Measurements from ENCODE around the gene TARBP2. TPM values are rescaled to one million over a fixed set of nuclear protein-coding genes. Genes with fewer than 3 reads are reported as not detected.

Gene TARBP2, protein sequence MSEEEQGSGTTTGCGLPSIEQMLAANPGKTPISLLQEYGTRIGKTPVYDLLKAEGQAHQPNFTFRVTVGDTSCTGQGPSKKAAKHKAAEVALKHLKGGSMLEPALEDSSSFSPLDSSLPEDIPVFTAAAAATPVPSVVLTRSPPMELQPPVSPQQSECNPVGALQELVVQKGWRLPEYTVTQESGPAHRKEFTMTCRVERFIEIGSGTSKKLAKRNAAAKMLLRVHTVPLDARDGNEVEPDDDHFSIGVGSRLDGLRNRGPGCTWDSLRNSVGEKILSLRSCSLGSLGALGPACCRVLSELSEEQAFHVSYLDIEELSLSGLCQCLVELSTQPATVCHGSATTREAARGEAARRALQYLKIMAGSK
- 10 to 100 TPM; 33.8 to 56.7 TPM for total RNA-seq

DNA sequence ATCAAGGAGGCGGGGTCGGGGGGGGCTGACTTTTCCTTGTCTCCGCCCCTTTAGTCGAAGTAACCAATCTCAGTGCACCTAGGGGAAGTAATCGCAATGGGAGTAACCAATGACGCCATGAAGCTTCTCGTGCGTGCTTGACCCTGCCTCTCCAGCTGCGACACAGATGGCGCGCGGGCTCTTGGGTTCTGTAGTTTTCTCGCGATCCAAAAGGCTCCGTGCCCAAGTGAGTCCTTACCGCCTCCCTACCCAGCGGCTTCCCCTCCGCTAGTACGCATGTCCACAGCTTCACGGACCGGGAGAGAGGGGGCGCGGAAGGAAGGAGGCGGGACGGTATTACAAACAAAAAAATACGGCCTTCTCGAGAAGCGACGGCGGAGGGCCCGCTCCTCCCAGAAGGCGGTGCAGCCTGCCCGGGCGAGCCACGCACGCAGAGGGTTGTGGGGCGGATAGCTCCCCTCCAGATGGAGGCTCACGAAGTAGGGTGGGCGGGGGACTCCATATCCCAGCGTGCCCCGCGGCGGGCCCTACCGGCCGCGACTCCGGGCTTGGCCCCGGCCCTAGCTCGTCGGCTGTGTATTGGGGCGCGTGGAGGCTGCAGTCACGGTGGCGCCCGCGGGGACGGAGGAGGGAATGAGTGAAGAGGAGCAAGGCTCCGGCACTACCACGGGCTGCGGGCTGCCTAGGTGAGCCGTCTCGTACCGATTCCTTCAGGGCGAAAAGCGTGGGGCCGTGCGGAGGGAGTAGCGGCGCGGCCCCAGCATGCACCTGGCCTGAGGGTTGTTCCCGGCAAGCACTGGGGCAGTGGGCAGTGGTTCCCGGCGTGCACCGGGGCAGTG is at the start of gene TARBP2:
TARBP2 (plus strand) TSS at position 508 of the 839 bp plus-strand sequence; CDS start at position 634, 126 bp downstream.
- DNase-seq (ENCODE audit: low spot score) (peak; percentile 97), ATAC-seq (peak; percentile 88 to 91)
- Mint-ChIP-seq H3K27me3 (no peaks in the 10 kb centered on the region), H3K27ac (peak within 1 kb of the TSS; percentile 93 to 96), H3K9me3 (no peaks in the 10 kb centered on the region), H3K36me3 (no peaks in the 10 kb centered on the region), H3K4me1 (ENCODE audit: low read depth in 2 of 2) (peaks cover 26 to 33% of the 10 kb centered on the region in 2 donors), H3K4me3 (peak within 1 kb of the TSS; percentile 98)

DNA sequence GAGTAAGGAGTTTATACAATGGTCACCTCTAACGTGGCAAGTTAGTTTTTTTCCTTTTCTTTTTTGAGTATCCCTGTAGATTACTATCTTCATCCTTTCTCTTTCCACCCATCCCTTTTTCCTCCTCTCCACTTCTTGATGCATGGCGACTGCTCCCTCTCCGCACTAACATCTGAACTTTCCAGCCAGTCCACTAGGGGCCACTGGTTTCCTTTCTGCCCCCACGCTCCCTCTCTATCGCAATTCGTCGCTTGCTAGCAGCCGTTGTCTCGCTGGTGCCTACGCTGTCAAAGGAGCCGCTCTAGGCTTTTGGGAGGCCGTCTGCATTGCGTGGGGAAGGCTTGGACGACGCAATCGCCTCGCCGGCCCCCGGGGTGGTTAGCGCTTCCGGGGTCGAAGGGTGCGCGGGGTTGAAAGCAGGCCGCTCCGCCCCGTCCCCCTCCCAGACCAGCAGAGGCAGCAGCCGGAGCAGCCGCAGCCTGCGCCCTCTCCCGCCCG is 49.4 kb upstream of the TARBP2 start, which contains the start of gene PCBP2:
PCBP2 (plus strand) TSS at position 442 of the 498 bp plus-strand sequence. CDS start 2,699 bp downstream, outside the sequence.
- ATAC-seq: peak; percentile 97 to 98
- H3K4me3 Mint-ChIP-seq: peak within 1 kb of the TSS; percentile 77
- peaks cover 35 to 36% of the 10 kb centered on the region in 2 donors for H3K4me1 Mint-ChIP-seq (ENCODE audit: low read depth in 2 of 2)
- peak; percentile 99 for DNase-seq (ENCODE audit: low spot score)
- no peaks in the 10 kb centered on the region for H3K9me3 Mint-ChIP-seq
- H3K27ac Mint-ChIP-seq: peak within 1 kb of the TSS; percentile 69 to 83
- H3K27me3 Mint-ChIP-seq: no peaks in the 10 kb centered on the region
- H3K36me3 Mint-ChIP-seq: peaks cover 32% of the 10 kb centered on the region

DNA sequence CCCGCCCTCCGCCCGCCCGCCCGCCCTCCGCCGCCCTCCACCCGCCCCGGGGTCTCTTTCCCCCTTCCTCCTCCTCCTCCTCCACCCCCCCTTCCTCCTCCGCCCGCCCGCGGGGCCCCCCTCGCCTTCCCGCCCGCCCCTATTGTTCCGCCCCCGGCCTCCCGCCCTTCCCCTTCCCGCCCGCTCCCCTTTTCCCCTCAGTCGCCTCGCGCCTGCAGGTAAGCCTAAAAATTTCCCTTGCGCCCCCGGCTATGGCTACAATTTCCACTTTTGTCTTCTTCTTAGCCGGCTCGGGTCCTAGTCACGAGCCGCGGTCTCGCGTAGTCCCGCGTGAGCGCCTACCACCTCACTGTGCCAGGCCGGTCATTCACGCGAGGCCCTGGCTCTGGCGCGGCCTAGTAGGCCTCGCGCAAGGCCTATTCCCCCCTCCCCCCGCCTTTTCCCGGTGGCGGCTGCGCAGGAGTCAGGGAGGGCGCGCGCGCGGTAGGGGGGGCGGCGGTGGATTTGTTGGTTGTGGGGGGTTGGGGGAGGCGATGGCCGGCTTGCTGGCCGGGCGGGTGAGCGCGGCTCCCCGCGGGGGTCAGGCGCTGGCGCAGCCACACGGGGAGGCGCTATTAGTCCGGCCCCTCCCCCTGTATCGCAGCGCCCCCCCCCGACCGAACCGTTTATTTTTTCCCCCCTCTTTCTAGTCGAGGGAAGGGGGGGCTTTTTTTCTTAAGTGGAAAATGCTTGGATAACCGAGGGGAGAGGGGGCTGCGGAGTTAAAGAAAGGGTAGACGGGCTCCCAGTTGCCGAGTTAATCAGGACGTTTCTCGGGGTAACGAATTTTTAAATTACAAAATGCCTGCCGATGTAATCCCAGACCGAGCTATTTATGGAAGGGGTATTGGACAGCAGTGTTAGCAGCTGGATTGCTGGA is 48.7 kb upstream of the TARBP2 start:
- Mint-ChIP-seq H3K27ac (peak overlapping the region; percentile 69 to 83), H3K9me3 (no peaks in the 10 kb centered on the region), H3K36me3 (peaks cover 33% of the 10 kb centered on the region), H3K4me1 (ENCODE audit: low read depth in 2 of 2) (peaks cover 36% of the 10 kb centered on the region in 2 donors), H3K27me3 (no peaks in the 10 kb centered on the region), H3K4me3 (peak overlapping the region; percentile 77)
- ATAC-seq (peak; percentile 70), DNase-seq (ENCODE audit: low spot score) (peak; percentile 80)

DNA sequence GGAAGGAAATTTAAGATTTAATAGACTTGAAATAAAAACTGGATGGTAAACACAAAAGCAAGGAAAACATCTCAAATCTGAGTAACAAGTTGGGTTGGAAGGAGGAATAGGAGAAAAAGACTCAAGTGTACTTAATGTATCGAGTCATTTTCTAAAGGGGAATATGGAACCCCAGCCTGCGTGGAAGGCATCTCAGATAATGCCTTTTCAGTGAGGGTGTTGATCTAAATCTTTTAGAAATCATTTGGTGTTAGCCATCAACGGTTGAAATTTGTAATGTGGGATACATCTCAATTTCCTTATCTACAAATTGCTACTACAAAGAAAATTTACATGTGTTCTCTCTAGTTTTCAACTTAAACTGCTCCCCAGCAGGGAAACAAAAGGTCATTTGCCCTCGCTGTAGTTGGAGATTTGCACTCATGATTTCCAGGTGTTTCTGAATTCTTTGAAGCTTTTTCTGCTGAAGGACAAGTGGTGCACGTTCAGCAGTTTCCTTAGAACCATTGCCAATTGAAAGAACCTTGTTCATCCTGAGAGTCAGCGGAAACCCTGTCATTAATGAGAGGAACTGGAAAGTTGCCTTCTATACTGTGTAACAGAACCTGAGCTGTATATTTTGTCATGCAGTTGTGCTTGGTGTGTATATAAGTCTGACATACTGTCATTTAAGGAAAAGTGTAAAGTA is 47.0 kb upstream of the TARBP2 start:
- H3K36me3 Mint-ChIP-seq: peaks cover 36% of the 10 kb centered on the region
- no peaks in the 10 kb centered on the region for H3K27me3 Mint-ChIP-seq
- no peaks in the 10 kb centered on the region for H3K9me3 Mint-ChIP-seq

DNA sequence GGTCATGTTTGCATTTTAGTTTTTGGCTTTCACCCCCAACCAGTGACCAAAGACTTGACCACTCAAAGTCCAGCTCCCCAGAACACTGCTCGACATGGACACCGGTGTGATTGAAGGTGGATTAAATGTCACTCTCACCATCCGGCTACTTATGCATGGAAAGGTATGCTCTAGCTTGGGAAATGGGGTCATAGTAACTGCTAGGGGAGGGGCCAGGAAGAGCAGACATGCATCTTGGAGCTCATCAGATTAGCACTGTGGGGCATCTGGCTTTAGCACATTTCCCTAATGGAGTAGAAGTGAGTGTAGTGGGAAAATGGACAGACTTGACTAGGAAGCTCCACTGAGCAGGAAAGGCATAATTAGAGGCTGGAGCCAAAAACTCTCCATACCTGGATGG is 46.4 kb upstream of the TARBP2 start:
- peak overlapping the region; percentile 77 for H3K4me3 Mint-ChIP-seq
- peaks cover 39% of the 10 kb centered on the region for H3K36me3 Mint-ChIP-seq
- no peak for ATAC-seq
- H3K9me3 Mint-ChIP-seq: no peaks in the 10 kb centered on the region
- H3K27me3 Mint-ChIP-seq: no peaks in the 10 kb centered on the region
- DNase-seq (ENCODE audit: low spot score): no peak
- peak overlapping the region; percentile 69 to 83 for H3K27ac Mint-ChIP-seq
- H3K4me1 Mint-ChIP-seq (ENCODE audit: low read depth in 2 of 2): peaks cover 36 to 41% of the 10 kb centered on the region in 2 donors

More for the DNA sequence above, 47.0 kb upstream of the TARBP2 start:
- Mint-ChIP-seq H3K4me3 (peak overlapping the region; percentile 77), H3K27ac (peak overlapping the region; percentile 69 to 83), H3K4me1 (ENCODE audit: low read depth in 2 of 2) (peaks cover 36 to 40% of the 10 kb centered on the region in 2 donors)
- no peak for DNase-seq (ENCODE audit: low spot score)
- no peak for ATAC-seq

DNA sequence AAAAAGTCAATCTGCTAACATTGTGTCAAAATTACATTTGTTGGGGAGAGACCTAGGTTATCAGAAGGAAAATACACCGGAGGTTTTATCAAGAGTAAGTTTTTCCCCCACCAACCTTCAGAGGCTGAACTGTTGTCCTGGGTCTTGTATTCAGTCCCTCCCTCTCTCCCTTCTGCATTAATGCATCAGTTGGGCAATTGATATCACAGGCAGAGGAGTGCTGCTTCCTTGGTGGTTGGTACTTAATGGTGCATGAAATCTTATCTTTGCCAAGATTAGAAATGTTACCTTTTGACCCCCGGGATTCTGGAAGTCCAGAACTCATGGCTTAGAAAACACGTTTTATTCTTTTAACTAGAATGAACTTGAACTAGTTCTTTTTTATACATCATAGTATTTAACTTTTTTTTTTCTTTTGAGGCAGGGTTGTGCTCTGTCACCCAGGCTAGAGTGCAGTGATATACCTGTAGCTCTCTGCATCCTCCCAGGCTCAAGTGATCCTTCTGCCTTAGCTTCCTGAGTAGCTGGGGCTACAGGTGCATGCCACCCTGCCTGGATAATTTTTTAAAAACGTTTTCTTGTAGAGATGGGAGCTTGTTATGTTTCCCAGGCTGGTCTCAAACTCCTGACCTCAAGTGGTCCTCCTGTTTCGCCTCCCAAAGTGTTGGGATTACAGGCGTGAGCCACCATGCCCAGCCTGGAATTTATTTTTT is 44.3 kb upstream of the TARBP2 start:
- Mint-ChIP-seq H3K4me3 (no peak overlapping the region), H3K36me3 (peaks cover 56% of the 10 kb centered on the region), H3K9me3 (no peaks in the 10 kb centered on the region), H3K27me3 (no peaks in the 10 kb centered on the region), H3K27ac (no peak overlapping the region), H3K4me1 (ENCODE audit: low read depth in 2 of 2) (peaks cover 44 to 48% of the 10 kb centered on the region in 2 donors)
- ATAC-seq (no peak), DNase-seq (ENCODE audit: low spot score) (no peak)

DNA sequence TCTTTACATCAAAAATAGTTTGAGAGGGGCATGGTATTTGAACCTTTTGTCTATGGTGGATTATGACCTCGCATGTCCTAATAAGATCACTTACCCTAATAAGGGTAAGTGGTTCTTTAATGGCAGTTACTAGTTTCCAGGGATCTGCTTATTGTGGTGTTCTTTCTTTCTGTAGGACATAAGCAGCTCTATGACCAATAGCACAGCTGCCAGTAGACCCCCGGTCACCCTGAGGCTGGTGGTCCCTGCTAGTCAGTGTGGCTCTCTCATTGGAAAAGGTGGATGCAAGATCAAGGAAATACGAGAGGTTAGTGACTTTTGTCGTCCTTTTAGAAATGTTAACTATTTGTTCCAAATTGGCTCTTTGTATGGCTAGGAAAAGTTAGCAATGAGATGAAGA is 42.0 kb upstream of the TARBP2 start:
- H3K27ac Mint-ChIP-seq: peak overlapping the region in 1 of 2 donors; percentile 37

DNA sequence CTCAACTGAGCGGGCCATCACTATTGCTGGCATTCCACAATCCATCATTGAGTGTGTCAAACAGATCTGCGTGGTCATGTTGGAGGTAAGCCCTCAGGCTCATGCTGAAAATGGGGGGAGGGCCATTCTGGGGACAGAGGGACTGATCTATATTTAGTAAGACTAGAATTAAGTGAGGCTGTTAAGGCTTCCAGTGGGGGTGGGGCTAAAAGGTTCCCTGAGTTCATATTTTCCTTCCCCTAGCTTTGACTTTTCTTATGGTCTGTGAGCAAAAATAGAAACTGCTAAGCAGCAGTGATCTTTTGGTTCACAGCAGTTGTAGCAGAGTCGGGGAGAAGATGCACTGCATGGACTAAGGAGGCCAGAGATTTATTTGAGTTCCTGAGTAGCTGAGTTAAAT is 40.0 kb upstream of the TARBP2 start:
- DNase-seq (ENCODE audit: low spot score) (no peak), ATAC-seq (no peak)
- Mint-ChIP-seq H3K4me3 (no peak overlapping the region), H3K27me3 (no peaks in the 10 kb centered on the region), H3K4me1 (ENCODE audit: low read depth in 2 of 2) (peaks cover 29 to 35% of the 10 kb centered on the region in 2 donors), H3K27ac (peak overlapping the region; percentile 2 to 36), H3K36me3 (peaks cover 54% of the 10 kb centered on the region), H3K9me3 (no peaks in the 10 kb centered on the region)

More for the DNA sequence above, 42.0 kb upstream of the TARBP2 start:
- Mint-ChIP-seq H3K9me3 (no peaks in the 10 kb centered on the region), H3K36me3 (peaks cover 63% of the 10 kb centered on the region), H3K4me1 (ENCODE audit: low read depth in 2 of 2) (peaks cover 35 to 43% of the 10 kb centered on the region in 2 donors), H3K4me3 (no peak overlapping the region), H3K27me3 (no peaks in the 10 kb centered on the region)
- no peak for ATAC-seq
- no peak for DNase-seq (ENCODE audit: low spot score)

DNA sequence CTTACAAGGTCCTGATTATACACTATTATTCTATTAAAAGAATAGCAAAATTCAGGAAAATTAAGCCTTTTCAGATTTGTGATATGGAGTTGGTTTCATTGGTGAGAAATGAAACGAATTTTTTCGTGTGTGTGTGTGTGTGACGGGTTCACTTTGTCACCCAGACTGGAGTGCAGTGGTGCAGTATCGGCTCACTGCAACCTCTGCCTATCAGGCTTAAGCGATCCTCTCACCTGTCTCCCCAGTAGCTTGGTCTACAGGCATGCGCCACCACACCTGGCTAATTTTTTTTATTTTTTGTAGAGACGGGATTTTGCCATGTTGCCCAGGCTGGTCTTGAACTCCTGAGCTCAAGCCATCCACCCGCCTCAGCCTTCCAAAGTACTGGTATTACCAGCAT is 39.5 kb upstream of the TARBP2 start:
- ATAC-seq: no peak
- H3K27ac Mint-ChIP-seq: no peak overlapping the region
- peaks cover 31 to 34% of the 10 kb centered on the region in 2 donors for H3K4me1 Mint-ChIP-seq (ENCODE audit: low read depth in 2 of 2)

DNA sequence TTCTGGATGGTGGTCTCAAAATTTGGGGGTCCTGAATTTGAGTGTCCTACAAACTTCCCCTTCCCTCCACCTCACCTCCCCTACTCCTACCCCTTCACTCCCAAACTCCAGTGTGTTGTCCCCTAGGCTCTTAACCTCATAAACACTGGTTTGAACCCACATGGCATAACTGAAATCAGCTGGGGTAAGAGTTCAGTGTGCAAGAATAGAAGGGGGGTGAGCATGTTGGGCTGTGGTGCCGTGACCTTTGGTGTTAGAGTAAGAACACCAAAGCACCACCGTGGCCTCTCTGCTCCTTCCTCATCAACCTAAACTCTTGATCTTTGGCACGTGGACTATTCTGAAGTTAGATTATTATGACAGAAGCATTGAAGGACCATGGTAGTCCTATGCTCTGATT is 38.1 kb upstream of the TARBP2 start:
- no peaks in the 10 kb centered on the region for H3K9me3 Mint-ChIP-seq
- H3K27ac Mint-ChIP-seq: no peak overlapping the region
- H3K27me3 Mint-ChIP-seq: no peaks in the 10 kb centered on the region
- ATAC-seq: no peak
- no peak for DNase-seq (ENCODE audit: low spot score)
- H3K4me1 Mint-ChIP-seq (ENCODE audit: low read depth in 2 of 2): peaks cover 39 to 41% of the 10 kb centered on the region in 2 donors
- H3K4me3 Mint-ChIP-seq: no peak overlapping the region
- peaks cover 68% of the 10 kb centered on the region for H3K36me3 Mint-ChIP-seq

More for the DNA sequence above, 39.5 kb upstream of the TARBP2 start:
- H3K4me3 Mint-ChIP-seq: no peak overlapping the region
- no peaks in the 10 kb centered on the region for H3K9me3 Mint-ChIP-seq
- H3K27me3 Mint-ChIP-seq: no peaks in the 10 kb centered on the region
- peaks cover 57% of the 10 kb centered on the region for H3K36me3 Mint-ChIP-seq
- DNase-seq (ENCODE audit: low spot score): no peak

DNA sequence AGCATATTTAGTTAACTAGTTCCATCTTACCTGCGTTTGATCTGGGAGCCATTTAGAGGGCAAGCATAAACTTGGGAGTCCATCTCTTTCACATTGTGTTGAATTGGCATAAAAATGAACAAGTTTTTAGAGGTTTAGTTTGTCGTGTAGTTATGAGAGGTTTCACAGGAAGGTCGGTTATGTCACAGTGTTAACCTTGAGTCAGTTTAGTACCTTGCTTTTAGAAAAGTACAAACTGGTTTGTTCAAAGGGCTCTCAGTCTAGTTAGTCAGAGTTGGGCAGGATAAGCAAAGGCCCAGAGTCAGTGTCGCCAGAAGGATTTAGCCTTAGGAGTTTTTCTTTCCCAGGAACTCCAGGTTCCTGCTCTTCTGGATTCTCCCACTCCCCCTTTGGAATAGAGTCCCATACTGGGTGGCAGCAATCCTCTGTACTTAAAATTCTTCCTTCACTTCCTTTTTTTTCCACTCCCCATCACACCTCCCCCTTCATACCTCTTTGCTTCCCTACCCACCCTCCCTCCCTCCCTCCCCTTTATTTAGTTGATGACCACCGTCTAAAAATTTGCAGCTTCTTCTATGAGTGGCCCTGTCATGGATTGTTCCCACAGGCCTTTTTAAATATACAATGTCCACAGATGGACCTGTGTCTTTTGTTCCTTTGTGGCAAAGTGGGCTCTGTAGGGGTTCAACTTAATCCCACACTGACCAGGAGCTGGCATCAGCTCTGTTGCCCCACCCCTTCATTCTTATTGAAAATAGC is 37.1 kb upstream of the TARBP2 start:
- DNase-seq (ENCODE audit: low spot score) (no peak), ATAC-seq (no peak)
- Mint-ChIP-seq H3K27ac (peak overlapping the region in 1 of 2 donors; percentile 14), H3K4me1 (ENCODE audit: low read depth in 2 of 2) (peaks cover 39 to 49% of the 10 kb centered on the region in 2 donors), H3K4me3 (no peak overlapping the region), H3K9me3 (no peaks in the 10 kb centered on the region), H3K27me3 (no peaks in the 10 kb centered on the region), H3K36me3 (peaks cover 74% of the 10 kb centered on the region)
